Gastroesophageal sphincter (tissue), 3 donors: Measurements from ENCODE around the gene LRIT2.

Experiments
- CTCF ChIP-seq, 4 experiments: fragments of 200-600 bp in 2 of 4; fragments of 450-650 bp in 2 of 4; sonication (generic) in 1 of 4; IDR thresholded peaks; one replicate each; pipeline ENCODE4 v1.5.1; 2017 to 2019; ENCODE audit warnings: antibody characterized with exemption in 4 of 4, mild to moderate bottlenecking in 2 of 4, moderate library complexity in 2 of 4
- POLR2AphosphoS5 ChIP-seq: sonication (generic); formaldehyde crosslinking; IDR thresholded peaks from one replicate; pipeline ENCODE4 v1.6.1; 2017; ENCODE audit warnings: antibody characterized with exemption

DNA sequence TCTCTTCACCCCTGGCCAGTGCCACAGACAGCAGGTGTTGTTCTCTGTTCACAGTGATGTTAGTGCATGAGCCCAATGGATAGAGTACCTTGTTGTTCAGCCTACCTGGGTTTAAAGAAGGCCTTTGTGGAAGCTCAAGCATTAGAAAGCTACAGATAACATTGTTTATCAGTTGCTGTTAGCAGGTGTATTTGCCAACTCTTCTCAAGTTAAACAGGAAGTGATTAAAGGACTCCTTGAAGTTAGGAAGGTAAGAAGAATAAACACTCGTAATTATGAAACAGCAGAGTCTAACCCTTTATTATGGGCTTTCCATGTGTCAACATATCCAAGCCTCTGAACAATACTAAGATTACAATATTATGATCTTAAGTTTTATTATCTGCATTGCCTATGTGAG, 45.4 kb upstream of the LRIT2 start:
- no peak for TF ChIP-seq CTCF (IDR thresholded peaks at IDR 0.05)
- TF ChIP-seq POLR2AphosphoS5: no peak
